T-helper 1 cell (primary cell): ENCODE results near the gene TMEM97.
A peak's percentile ranks its signal among the peaks of the same experiment; 100 is the strongest.
"Not testable (repeated sequence)": the region's sequence is repeated elsewhere in the genome, so short reads cannot be mapped to it uniquely, and the experiment has no call there.

Experiments used
- DNase-seq, 5 donors: peaks; one replicate each; pipeline ENCODE4 v3.0.0-alpha.2; 2012 to 2020
- total RNA-seq, 4 donors: gene quantifications; one replicate each; lab custom pipeline; 2026; lab: John Stamatoyannopoulos, UW

Gene TMEM97
- 3.2 to 4.5 (median 3.3) reads per million in 4 donors for total RNA-seq

GRCh38 chr17:28318759-28319597 lies at the start of gene TMEM97:
Gene TMEM97, plus strand, starts transcription at chr17:28319200. Its CDS starts 40 bp downstream, at chr17:28319240.
- DNase-seq: peak; percentile 88 to 98 (median 94)

- no peak for DNase-seq
Measured at GRCh38 chr17:28270055-28270454, 48.9 kb upstream of the TMEM97 start.

GRCh38 chr17:28270926-28271325 lies 48.1 kb upstream of the TMEM97 start:
- DNase-seq: no peak

- no peak for DNase-seq
Measured at GRCh38 chr17:28271431-28271830, 47.6 kb upstream of the TMEM97 start.

GRCh38 chr17:28272166-28272565 lies 46.8 kb upstream of the TMEM97 start:
- no peak for DNase-seq

GRCh38 chr17:28273341-28273740 lies 45.7 kb upstream of the TMEM97 start:
- DNase-seq: not testable (repeated sequence)

- no peak for DNase-seq
Measured at GRCh38 chr17:28274591-28275265, 44.3 kb upstream of the TMEM97 start.

GRCh38 chr17:28276011-28276410 lies 43.0 kb upstream of the TMEM97 start:
- DNase-seq: no peak

- no peak for DNase-seq
Measured at GRCh38 chr17:28279411-28279810, 39.6 kb upstream of the TMEM97 start.

- no peak for DNase-seq
Measured at GRCh38 chr17:28280826-28281225, 38.2 kb upstream of the TMEM97 start.

- no peak for DNase-seq
Measured at GRCh38 chr17:28282596-28282995, 36.4 kb upstream of the TMEM97 start.

GRCh38 chr17:28285965-28286364 lies 33.0 kb upstream of the TMEM97 start:
- no peak for DNase-seq

- no peak for DNase-seq
Measured at GRCh38 chr17:28290703-28291102, 28.3 kb upstream of the TMEM97 start.

GRCh38 chr17:28291780-28292330 lies 27.1 kb upstream of the TMEM97 start:
- DNase-seq: no peak

GRCh38 chr17:28292878-28293277 lies 26.1 kb upstream of the TMEM97 start:
- DNase-seq: not testable (repeated sequence)

- no peak for DNase-seq
Measured at GRCh38 chr17:28293994-28294393, 25.0 kb upstream of the TMEM97 start.

GRCh38 chr17:28295677-28296578 lies 23.1 kb upstream of the TMEM97 start:
- no peak for DNase-seq

- no peak for DNase-seq
Measured at GRCh38 chr17:28298449-28298848, 20.6 kb upstream of the TMEM97 start.

GRCh38 chr17:28306954-28307401 lies 12.0 kb upstream of the TMEM97 start:
- no peak for DNase-seq

- DNase-seq: no peak
Measured at GRCh38 chr17:28313841-28314240, 5.2 kb upstream of the TMEM97 start.

GRCh38 chr17:28315846-28316705 lies 2.9 kb upstream of the TMEM97 start:
- no peak for DNase-seq
